K562 (cell line): Measurements from ENCODE around the gene SLC13A4. TPM values are rescaled to one million over a fixed set of nuclear protein-coding genes. Genes with fewer than 3 reads are reported as not detected.
A peak's percentile ranks its signal among the peaks of the same experiment; 100 is the strongest.

Source experiments
- CEBPG ChIP-seq, 3 experiments: fragments of 200-800 bp in 1 of 3; sonication (Bioruptor generic) in 1 of 3; sonication (generic) in 1 of 3; formaldehyde crosslinking in 1 of 3; IDR thresholded peaks in 2 of 3; conservative IDR thresholded peaks in 1 of 3; 2 replicates each; pipeline versions ENCODE4 v1.6.1 to v1.8.0; 2016 to 2022; ENCODE audit warnings: missing compliant biosample characterization in 2 of 3, missing genetic modification characterization in 2 of 3, mild to moderate bottlenecking in 1 of 3, missing genetic modification reagents in 1 of 3
- CHCHD3 ChIP-seq: fragments of 250-450 bp; sonication (Bioruptor Pico); IDR thresholded peaks from 2 replicates; pipeline ENCODE4 v2.1.2; 2022; ENCODE audit warnings: mild to moderate bottlenecking
- ETS2 ChIP-seq: IDR thresholded peaks from 2 replicates; pipeline ENCODE4 v1.6.1; 2016; ENCODE audit warnings: borderline replicate concordance, missing genetic modification characterization, mild to moderate bottlenecking, moderate library complexity, missing compliant biosample characterization; ENCODE audit not compliant: poor library complexity, severe bottlenecking
- HDAC6 ChIP-seq: IDR thresholded peaks from 2 replicates; pipeline ENCODE4 v1.6.1; 2012; ENCODE audit warnings: low read depth, mild to moderate bottlenecking, control low read depth, inconsistent platforms, low read length, moderate library complexity
- HNRNPUL1 ChIP-seq: fragments of 200-400 bp; formaldehyde crosslinking; IDR thresholded peaks from 2 replicates; pipeline ENCODE4 v1.6.1; 2017; ENCODE audit warnings: low read length
- LARP7 ChIP-seq: fragments of 450-650 bp; IDR thresholded peaks from 2 replicates; pipeline ENCODE4 v1.6.1; 2016
- MIER1 ChIP-seq: fragments of 450-650 bp; IDR thresholded peaks from 2 replicates; pipeline ENCODE4 v1.6.1; 2016; ENCODE audit warnings: antibody characterized with exemption, mild to moderate bottlenecking, low read depth
- MYBL2 ChIP-seq, 2 experiments: fragments of 450-650 bp in 1 of 2; sonication (generic) in 1 of 2; formaldehyde crosslinking in 1 of 2; IDR thresholded peaks; 2 replicates each; pipeline versions ENCODE4 v1.6.1 to v1.8.1; 2017 to 2022; ENCODE audit warnings: borderline replicate concordance in 1 of 2, inconsistent platforms in 1 of 2, low read depth in 1 of 2, mild to moderate bottlenecking in 1 of 2, missing genetic modification reagents in 1 of 2, moderate library complexity in 1 of 2
- NFRKB ChIP-seq: fragments of 450-650 bp; IDR thresholded peaks from 2 replicates; pipeline ENCODE4 v1.6.1; 2016; ENCODE audit warnings: low read depth
- NONO ChIP-seq, 2 experiments: fragments of 200-400 bp in 1 of 2; fragments of 450-650 bp in 1 of 2; formaldehyde crosslinking in 1 of 2; IDR thresholded peaks; 2 replicates each; pipeline ENCODE4 v1.6.1; 2017; ENCODE audit warnings: low read depth in 2 of 2, mild to moderate bottlenecking in 2 of 2, moderate library complexity in 2 of 2, low read length in 1 of 2
- POLR2AphosphoS5 ChIP-seq: IDR thresholded peaks from 2 replicates; pipeline ENCODE4 v1.6.1; 2011; ENCODE audit warnings: mild to moderate bottlenecking, low read depth, low read length, moderate library complexity; ENCODE audit not compliant: control insufficient read depth, insufficient read depth
- STAG1 ChIP-seq: sonication (generic); formaldehyde crosslinking; IDR thresholded peaks from 2 replicates; pipeline ENCODE4 v1.5.0; 2020; ENCODE audit warnings: missing genetic modification reagents, borderline replicate concordance
- ZBTB17 ChIP-seq: fragments of 450-650 bp; formaldehyde crosslinking; IDR thresholded peaks from 2 replicates; pipeline ENCODE4 v1.4.0; 2020; ENCODE audit warnings: mild to moderate bottlenecking
- ZBTB7A ChIP-seq: IDR thresholded peaks from 2 replicates; pipeline ENCODE4 v1.6.1; 2011; ENCODE audit warnings: low read depth, mild to moderate bottlenecking, low read length, moderate library complexity, borderline replicate concordance; ENCODE audit not compliant: control insufficient read depth
- ZNF212 ChIP-seq: fragments of 450-650 bp; formaldehyde crosslinking; IDR thresholded peaks from 2 replicates; pipeline ENCODE4 v1.4.0; 2020; ENCODE audit warnings: mild to moderate bottlenecking
- ZNF644 ChIP-seq: fragments of 200-800 bp; sonication (Bioruptor generic); IDR thresholded peaks from 2 replicates; pipeline ENCODE4 v1.6.1; 2016; ENCODE audit warnings: low read depth, missing genetic modification characterization, missing compliant biosample characterization
- ZNF699 ChIP-seq: fragments of 250-450 bp; sonication (Bioruptor Pico); IDR thresholded peaks from 2 replicates; pipeline ENCODE4 v1.8.0; 2021; ENCODE audit warnings: mild to moderate bottlenecking, moderate library complexity; ENCODE audit not compliant: insufficient replicate concordance
- ZNF780A ChIP-seq: fragments of 250-450 bp; sonication (Bioruptor Pico); IDR thresholded peaks from 2 replicates; pipeline ENCODE4 v1.5.0; 2021; ENCODE audit warnings: mild to moderate bottlenecking
- polyA plus RNA-seq, 8 experiments: library from polyadenylated mRNA; depleted of rRNA in 4 of 8; stranded (reverse) in 5 of 8; unstranded in 3 of 8; fragments of >200 nt; fragmentation: Nextera tagmentation in 2 of 8; fragmentation: Illumina TruSeq in 1 of 8; extraction: Ambion mirVana in 2 of 8; extraction: Trizol in 1 of 8; gene quantifications; 2 replicates each; pipeline versions ENCODE4 v1.2.1 to v1.2.3, GENCODE V29; 2011 to 2014; ENCODE audit warnings: inconsistent platforms in 1 of 8, missing spikeins in 1 of 8
- total RNA-seq, 7 experiments: library from RNA; depleted of rRNA in 6 of 7; stranded (reverse); fragments of >200 nt in 6 of 7; fragmentation: Illumina TruSeq in 2 of 7; extraction: Trizol in 2 of 7; gene quantifications; 2 replicates each; pipeline versions ENCODE4 v1.2.1 to v1.2.3, GENCODE V29; 2011 to 2021; ENCODE audit warnings: low replicate concordance in 1 of 7
- TF ChIP-seq, protein P1 (sequence below): sonication (generic); formaldehyde crosslinking; IDR thresholded peaks from 2 replicates; pipeline ENCODE4 v1.8.0; 2022; ENCODE audit warnings: mild to moderate bottlenecking, missing genetic modification reagents, borderline replicate concordance
- TF ChIP-seq, protein P2 (sequence below): fragments of 250-450 bp; sonication (Bioruptor Pico); IDR thresholded peaks from 2 replicates; pipeline ENCODE4 v1.8.0; 2022; ENCODE audit warnings: inconsistent platforms
- TF ChIP-seq, protein P3 (sequence below), 2 experiments: fragments of 450-650 bp in 1 of 2; sonication (generic) in 1 of 2; formaldehyde crosslinking in 1 of 2; IDR thresholded peaks in 1 of 2; conservative IDR thresholded peaks in 1 of 2; 2 replicates each; pipeline versions ENCODE4 v1.6.1 to v1.8.1; 2016 to 2023; ENCODE audit warnings: mild to moderate bottlenecking in 2 of 2, moderate library complexity in 2 of 2, inconsistent platforms in 1 of 2, missing genetic modification reagents in 1 of 2

The SLC13A4 gene
- total and polyA plus RNA-seq, 9 of the 15 experiments (the other 6 are each of a cell fraction or from before 2014, with no cell fraction given) = 0.11 to 1.0 (median 0.36) TPM

GRCh38 chr7:135662373-135663114, 65.4 kb downstream of the SLC13A4 start, which contains the start of gene STMP1 (continued):
- TF ChIP-seq, protein P1, sequence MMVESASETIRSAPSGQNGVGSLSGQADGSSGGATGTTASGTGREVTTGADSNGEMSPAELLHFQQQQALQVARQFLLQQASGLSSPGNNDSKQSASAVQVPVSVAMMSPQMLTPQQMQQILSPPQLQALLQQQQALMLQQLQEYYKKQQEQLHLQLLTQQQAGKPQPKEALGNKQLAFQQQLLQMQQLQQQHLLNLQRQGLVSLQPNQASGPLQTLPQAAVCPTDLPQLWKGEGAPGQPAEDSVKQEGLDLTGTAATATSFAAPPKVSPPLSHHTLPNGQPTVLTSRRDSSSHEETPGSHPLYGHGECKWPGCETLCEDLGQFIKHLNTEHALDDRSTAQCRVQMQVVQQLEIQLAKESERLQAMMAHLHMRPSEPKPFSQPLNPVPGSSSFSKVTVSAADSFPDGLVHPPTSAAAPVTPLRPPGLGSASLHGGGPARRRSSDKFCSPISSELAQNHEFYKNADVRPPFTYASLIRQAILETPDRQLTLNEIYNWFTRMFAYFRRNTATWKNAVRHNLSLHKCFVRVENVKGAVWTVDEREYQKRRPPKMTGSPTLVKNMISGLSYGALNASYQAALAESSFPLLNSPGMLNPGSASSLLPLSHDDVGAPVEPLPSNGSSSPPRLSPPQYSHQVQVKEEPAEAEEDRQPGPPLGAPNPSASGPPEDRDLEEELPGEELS (CRISPR knock-in tag) = peak; percentile 99; the same call in 1 of the 2 replicates
- TF ChIP-seq ZNF780A (no peak), HDAC6 (0 out of 2 replicates have a peak, but pooled peaks have one; percentile 17), ZNF644 (tag) (no peak), NONO (IDR thresholded peaks at IDR 0.05; ENCODE audit: low read depth in 2 of 2, low read length in 1 of 2) (peak; percentile 84 to 91), ZNF212 (CRISPR knock-in tag) (no peak), HNRNPUL1 (no peak), ETS2 (tag) (no peak), MIER1 (0 out of 2 replicates have a peak, but pooled peaks have one; percentile 19), POLR2AphosphoS5 (peak; percentile 96), NFRKB (peak; percentile 67), STAG1 (CRISPR knock-in tag) (peak; percentile 53), ZBTB7A (peak; percentile 78), LARP7 (no peak; the same call in 1 of the 2 replicates), MYBL2 (IDR thresholded peaks at IDR 0.05; ENCODE audit: low read depth) (no peak), MYBL2 (CRISPR knock-in tag; IDR thresholded peaks at IDR 0.05; ENCODE audit: borderline replicate concordance) (no peak), ZBTB17 (peak; percentile 10; the same call in 1 of the 2 replicates), CHCHD3 (CRISPR knock-in tag) (no peak), CEBPG (CRISPR knock-in tag; IDR thresholded peaks at IDR 0.05) (peak; percentile 93), CEBPG (tag; conservative IDR thresholded peaks at IDR 0.05 in 1 of 2, IDR thresholded peaks at IDR 0.05 in 1 of 2) (peak; percentile 83 to 95), ZNF699 (CRISPR knock-in tag) (no peak)
- TF ChIP-seq, protein P2, sequence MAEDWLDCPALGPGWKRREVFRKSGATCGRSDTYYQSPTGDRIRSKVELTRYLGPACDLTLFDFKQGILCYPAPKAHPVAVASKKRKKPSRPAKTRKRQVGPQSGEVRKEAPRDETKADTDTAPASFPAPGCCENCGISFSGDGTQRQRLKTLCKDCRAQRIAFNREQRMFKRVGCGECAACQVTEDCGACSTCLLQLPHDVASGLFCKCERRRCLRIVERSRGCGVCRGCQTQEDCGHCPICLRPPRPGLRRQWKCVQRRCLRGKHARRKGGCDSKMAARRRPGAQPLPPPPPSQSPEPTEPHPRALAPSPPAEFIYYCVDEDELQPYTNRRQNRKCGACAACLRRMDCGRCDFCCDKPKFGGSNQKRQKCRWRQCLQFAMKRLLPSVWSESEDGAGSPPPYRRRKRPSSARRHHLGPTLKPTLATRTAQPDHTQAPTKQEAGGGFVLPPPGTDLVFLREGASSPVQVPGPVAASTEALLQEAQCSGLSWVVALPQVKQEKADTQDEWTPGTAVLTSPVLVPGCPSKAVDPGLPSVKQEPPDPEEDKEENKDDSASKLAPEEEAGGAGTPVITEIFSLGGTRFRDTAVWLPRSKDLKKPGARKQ = no peak
- TF ChIP-seq, protein P3, sequence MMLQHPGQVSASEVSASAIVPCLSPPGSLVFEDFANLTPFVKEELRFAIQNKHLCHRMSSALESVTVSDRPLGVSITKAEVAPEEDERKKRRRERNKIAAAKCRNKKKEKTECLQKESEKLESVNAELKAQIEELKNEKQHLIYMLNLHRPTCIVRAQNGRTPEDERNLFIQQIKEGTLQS (IDR thresholded peaks at IDR 0.05) = no peak
- TF ChIP-seq, protein P3 (CRISPR knock-in tag; conservative IDR thresholded peaks at IDR 0.05) = peak; percentile 31; the same call in 1 of the 2 replicates
